Measurements from ENCODE around the gene LRRC46. TPM values are rescaled to one million over a fixed set of nuclear protein-coding genes. Genes with fewer than 3 reads are reported as not detected.

Gene LRRC46
- total and polyA plus RNA-seq, 2 donors (not counting 1 experiment from before 2014, with no cell fraction given): 0.69 to 2.4 TPM

- Mint-ChIP-seq H3K4me3 (no peak overlapping the region), H3K27ac (no peak overlapping the region), H3K9me3 (ENCODE audit: insufficient read depth) (no peaks in the 10 kb centered on the region), H3K4me1 (no peaks in the 10 kb centered on the region), H3K27me3 (peaks cover 20% of the 10 kb centered on the region)
- ChIA-PET CTCF (interaction anchor here (0.9 to 15.3 kb wide), 3 partner anchors 40 to 63 kb away, joined by 3 to 436 read pairs (median 4); partner anchors contain the start of genes SCRN2 and SP6), POLR2A (no interaction called here)
- H4K20me1 ChIP-seq (ENCODE audit: control insufficient read depth, insufficient read depth, low read length, poor library complexity, severe bottlenecking): no peaks in the 10 kb centered on the region
- no peak overlapping the region for H3K4me3 ChIP-seq (ENCODE audit: control extremely low read depth in 1 of 5, extremely low read depth in 1 of 5, insufficient read depth in 1 of 5, low read depth in 2 of 5, low read length in 4 of 5)
- no peak for ATAC-seq (ENCODE audit: low read depth)
- no peaks in the 10 kb centered on the region for H3K79me2 ChIP-seq (ENCODE audit: control insufficient read depth, insufficient read depth, low read length)
- peaks cover 0 to 6% (median 0%) of the 10 kb centered on the region in 4 experiments for H3K27me3 ChIP-seq (replicated peaks in 1 of 4; ENCODE audit: control extremely low read depth in 1 of 4, control insufficient read depth in 3 of 4, insufficient read depth in 4 of 4, low read length in 3 of 4)
- no peak overlapping the region for H3K4me2 ChIP-seq (replicated peaks; ENCODE audit: low read depth, low read length, poor library complexity, severe bottlenecking)
- H3K9ac ChIP-seq (ENCODE audit: low read length): no peak overlapping the region
- TF ChIP-seq EZH2 (IDR thresholded peaks at IDR 0.05; ENCODE audit: borderline replicate concordance, insufficient read depth, low read depth, low read length, poor library complexity, severe bottlenecking) (no peak), CTCF (IDR thresholded peaks at IDR 0.05) (no peak)
- H3K36me3 ChIP-seq (replicated peaks in 1 of 2; ENCODE audit: control extremely low read depth in 1 of 2, control insufficient read depth in 1 of 2, extremely low read depth in 1 of 2, insufficient read depth in 2 of 2, low read length in 1 of 2): no peaks in the 10 kb centered on the region
- no peak for DNase-seq
- intact Hi-C loops (cut with micrococcal nuclease): no loop called here
- no peak overlapping the region for H3K27ac ChIP-seq (ENCODE audit: low read length in 2 of 2)
- 91% methylated on average over 3 of the region's 9 CpGs for WGBS (ENCODE audit: insufficient coverage)
- peaks cover 0 to 4% of the 10 kb centered on the region in 2 donors for H3K4me1 ChIP-seq (ENCODE audit: control insufficient read depth in 2 of 2, insufficient read depth in 2 of 2, low read length in 2 of 2)
- H3K9me3 ChIP-seq (ENCODE audit: control extremely low read depth in 1 of 3, control insufficient read depth in 2 of 3, insufficient read depth in 1 of 3, low read length in 2 of 3): no peaks in the 10 kb centered on the region
- H2AFZ ChIP-seq (ENCODE audit: insufficient read depth, low read depth, low read length, poor library complexity, severe bottlenecking): no peak overlapping the region
Observed at GRCh38 chr17:47883589-47884426, 52.3 kb downstream of the LRRC46 start.

- Histone ChIP-seq H3K4me3 (ENCODE audit: control extremely low read depth in 1 of 5, extremely low read depth in 1 of 5, insufficient read depth in 1 of 5, low read depth in 2 of 5, low read length in 4 of 5) (no peak overlapping the region), H3K27ac (ENCODE audit: low read length in 2 of 2) (no peak overlapping the region), H3K36me3 (replicated peaks in 1 of 2; ENCODE audit: control extremely low read depth in 1 of 2, control insufficient read depth in 1 of 2, extremely low read depth in 1 of 2, insufficient read depth in 2 of 2, low read length in 1 of 2) (no peaks in the 10 kb centered on the region), H3K4me2 (replicated peaks; ENCODE audit: low read depth, low read length, poor library complexity, severe bottlenecking) (no peak overlapping the region), H2AFZ (ENCODE audit: insufficient read depth, low read depth, low read length, poor library complexity, severe bottlenecking) (no peak overlapping the region), H3K9ac (ENCODE audit: low read length) (no peak overlapping the region), H3K9me3 (ENCODE audit: control extremely low read depth in 1 of 3, control insufficient read depth in 2 of 3, insufficient read depth in 1 of 3, low read length in 2 of 3) (no peaks in the 10 kb centered on the region), H3K27me3 (replicated peaks in 1 of 4; ENCODE audit: control extremely low read depth in 1 of 4, control insufficient read depth in 3 of 4, insufficient read depth in 4 of 4, low read length in 3 of 4) (peaks cover 0 to 3% (median 0%) of the 10 kb centered on the region in 4 experiments), H4K20me1 (ENCODE audit: control insufficient read depth, insufficient read depth, low read length, poor library complexity, severe bottlenecking) (no peaks in the 10 kb centered on the region), H3K79me2 (ENCODE audit: control insufficient read depth, insufficient read depth, low read length) (no peaks in the 10 kb centered on the region), H3K4me1 (ENCODE audit: control insufficient read depth in 2 of 2, insufficient read depth in 2 of 2, low read length in 2 of 2) (peaks cover 0 to 4% of the 10 kb centered on the region in 2 donors)
- DNase-seq: no peak
- H3K4me1 Mint-ChIP-seq: no peaks in the 10 kb centered on the region
- WGBS (ENCODE audit: insufficient coverage): no CpG with 5 or more reads among the region's 5 CpGs
- no peak overlapping the region for H3K27ac Mint-ChIP-seq
- peaks cover 15% of the 10 kb centered on the region for H3K27me3 Mint-ChIP-seq
- intact Hi-C loops (cut with micrococcal nuclease): no loop called here
- TF ChIP-seq CTCF (IDR thresholded peaks at IDR 0.05) (no peak), EZH2 (IDR thresholded peaks at IDR 0.05; ENCODE audit: borderline replicate concordance, insufficient read depth, low read depth, low read length, poor library complexity, severe bottlenecking) (no peak)
- H3K4me3 Mint-ChIP-seq: no peak overlapping the region
- POLR2A ChIA-PET: no interaction called here
- no peaks in the 10 kb centered on the region for H3K9me3 Mint-ChIP-seq (ENCODE audit: insufficient read depth)
- CTCF ChIA-PET: interaction anchor here (0.9 to 15.3 kb wide), 3 partner anchors 40 to 62 kb away, joined by 3 to 436 read pairs (median 4); partner anchors contain the start of genes SCRN2 and SP6
- ATAC-seq (ENCODE audit: low read depth): no peak
Observed at GRCh38 chr17:47884427-47884740, 52.9 kb downstream of the LRRC46 start.
